ENCODE data around the gene MEIS1. TPM values are rescaled to one million over a fixed set of nuclear protein-coding genes. Genes with fewer than 3 reads are reported as not detected.

The MEIS1 gene
- total and polyA plus RNA-seq, 2 donors from 2014 or later: 7.3 to 36.7 TPM

- H3K27ac ChIP-seq (ENCODE audit: low read depth in 2 of 2, low read length in 2 of 2): no peak overlapping the region
- no peak for DNase-seq
Observed at GRCh38 chr2:66570471-66570870, 135.5 kb downstream of the MEIS1 start.

GRCh38 chr2:66571918-66572317 is 137.0 kb downstream of the MEIS1 start:
- H3K27ac ChIP-seq (ENCODE audit: low read depth in 2 of 2, low read length in 2 of 2): no peak overlapping the region
- TF ChIP-seq CTCF (IDR thresholded peaks at IDR 0.05; ENCODE audit: borderline replicate concordance, extremely low read depth, insufficient read depth): no peak
- no peak overlapping the region for H3K9ac ChIP-seq (ENCODE audit: low read length in 3 of 3)
- H3K27me3 ChIP-seq (ENCODE audit: control insufficient read depth, insufficient read depth, low read length): no peaks in the 10 kb centered on the region
- peak in 1 of 5 donors; percentile 21 for DNase-seq
- intact Hi-C loops (cut with DNase I): no loop called here
- peaks cover 0 to 7% (median 0%) of the 10 kb centered on the region in 3 donors for H3K36me3 ChIP-seq (ENCODE audit: control insufficient read depth in 2 of 3, insufficient read depth in 3 of 3, low read length in 3 of 3)
- peaks cover 0 to 15% (median 11%) of the 10 kb centered on the region in 3 donors for H3K4me1 ChIP-seq (ENCODE audit: control insufficient read depth in 2 of 3, insufficient read depth in 2 of 3, low read depth in 1 of 3, low read length in 3 of 3)
- H3K4me3 ChIP-seq (ENCODE audit: low read length in 3 of 3): no peak overlapping the region
- no peaks in the 10 kb centered on the region for H3K9me3 ChIP-seq (ENCODE audit: control insufficient read depth in 2 of 3, insufficient read depth in 1 of 3, low read length in 3 of 3)
- FAIRE-seq: no peak

More at GRCh38 chr2:66570471-66570870, 135.5 kb downstream of the MEIS1 start:
- intact Hi-C loops (cut with DNase I): no loop called here
- H3K9me3 ChIP-seq (ENCODE audit: control insufficient read depth in 2 of 3, insufficient read depth in 1 of 3, low read length in 3 of 3): no peaks in the 10 kb centered on the region
- no peak for TF ChIP-seq CTCF (IDR thresholded peaks at IDR 0.05; ENCODE audit: borderline replicate concordance, extremely low read depth, insufficient read depth)
- H3K36me3 ChIP-seq (ENCODE audit: control insufficient read depth in 2 of 3, insufficient read depth in 3 of 3, low read length in 3 of 3): peaks cover 0 to 7% (median 0%) of the 10 kb centered on the region in 3 donors
- FAIRE-seq: no peak
- H3K27me3 ChIP-seq (ENCODE audit: control insufficient read depth, insufficient read depth, low read length): no peaks in the 10 kb centered on the region
- H3K4me3 ChIP-seq (ENCODE audit: low read length in 3 of 3): no peak overlapping the region
- no peak overlapping the region for H3K9ac ChIP-seq (ENCODE audit: low read length in 3 of 3)
- peaks cover 0 to 15% (median 8%) of the 10 kb centered on the region in 3 donors for H3K4me1 ChIP-seq (ENCODE audit: control insufficient read depth in 2 of 3, insufficient read depth in 2 of 3, low read depth in 1 of 3, low read length in 3 of 3)

GRCh38 chr2:66572391-66572790 is 137.5 kb downstream of the MEIS1 start:
- no peak overlapping the region for H3K9ac ChIP-seq (ENCODE audit: low read length in 3 of 3)
- H3K4me1 ChIP-seq (ENCODE audit: control insufficient read depth in 2 of 3, insufficient read depth in 2 of 3, low read depth in 1 of 3, low read length in 3 of 3): peaks cover 0 to 15% (median 11%) of the 10 kb centered on the region in 3 donors
- H3K27ac ChIP-seq (ENCODE audit: low read depth in 2 of 2, low read length in 2 of 2): no peak overlapping the region
- no peak overlapping the region for H3K4me3 ChIP-seq (ENCODE audit: low read length in 3 of 3)
- peaks cover 0 to 7% (median 0%) of the 10 kb centered on the region in 3 donors for H3K36me3 ChIP-seq (ENCODE audit: control insufficient read depth in 2 of 3, insufficient read depth in 3 of 3, low read length in 3 of 3)
- DNase-seq: no peak
- intact Hi-C loops (cut with DNase I): no loop called here
- H3K9me3 ChIP-seq (ENCODE audit: control insufficient read depth in 2 of 3, insufficient read depth in 1 of 3, low read length in 3 of 3): no peaks in the 10 kb centered on the region
- FAIRE-seq: no peak
- H3K27me3 ChIP-seq (ENCODE audit: control insufficient read depth, insufficient read depth, low read length): no peaks in the 10 kb centered on the region
- TF ChIP-seq CTCF (IDR thresholded peaks at IDR 0.05; ENCODE audit: borderline replicate concordance, extremely low read depth, insufficient read depth): no peak

- Histone ChIP-seq H3K27me3 (ENCODE audit: control insufficient read depth, insufficient read depth, low read length) (peaks cover 4% of the 10 kb centered on the region), H3K4me3 (ENCODE audit: low read length in 3 of 3) (no peak overlapping the region), H3K36me3 (ENCODE audit: control insufficient read depth in 2 of 3, insufficient read depth in 3 of 3, low read length in 3 of 3) (peaks cover 0 to 7% (median 0%) of the 10 kb centered on the region in 3 donors), H3K9me3 (ENCODE audit: control insufficient read depth in 2 of 3, insufficient read depth in 1 of 3, low read length in 3 of 3) (no peaks in the 10 kb centered on the region), H3K27ac (ENCODE audit: low read depth in 2 of 2, low read length in 2 of 2) (no peak overlapping the region), H3K4me1 (ENCODE audit: control insufficient read depth in 2 of 3, insufficient read depth in 2 of 3, low read depth in 1 of 3, low read length in 3 of 3) (peaks cover 0 to 14% (median 11%) of the 10 kb centered on the region in 3 donors), H3K9ac (ENCODE audit: low read length in 3 of 3) (no peak overlapping the region)
- FAIRE-seq: no peak
- intact Hi-C loops (cut with DNase I): no loop called here
- TF ChIP-seq CTCF (IDR thresholded peaks at IDR 0.05; ENCODE audit: borderline replicate concordance, extremely low read depth, insufficient read depth): no peak
- peak in 2 of 5 donors; percentile 34 to 51 for DNase-seq
Observed at GRCh38 chr2:66573416-66573815, 138.5 kb downstream of the MEIS1 start.

All from kidney (tissue), 14 donors.